Gastrocnemius medialis (tissue), 4 donors: ENCODE data around the gene TANK. TPM values are rescaled to one million over a fixed set of nuclear protein-coding genes. Genes with fewer than 3 reads are reported as not detected.

Source experiments
- ATAC-seq, 2 donors: fragments of 150-250 bp; one replicate each; pipeline ENCODE4 v1.9.1; 2016
- DNase-seq, 2 donors: peaks; one replicate each; pipeline ENCODE4 v3.0.0-alpha.2; 2019
- H3K27ac ChIP-seq, 4 donors: fragments of 200-600 bp; sonication (generic); 1 replicate in 1 of 4; 2 replicates in 3 of 4; pipeline ENCODE4 v1.5.1; 2016 to 2018; ENCODE audit warnings: mild to moderate bottlenecking in 2 of 4, moderate library complexity in 1 of 4
- H3K27me3 ChIP-seq, 3 donors: fragments of 200-600 bp; sonication (generic) in 2 of 3; 1 replicate in 1 of 3; 2 replicates in 2 of 3; pipeline versions ENCODE4 v1.5.1 to v1.6.0; 2016 to 2019; ENCODE audit warnings: mild to moderate bottlenecking in 1 of 3, moderate library complexity in 1 of 3
- H3K36me3 ChIP-seq, 2 donors: fragments of 200-600 bp; sonication (generic) in 1 of 2; one replicate each; pipeline ENCODE4 v1.5.1; 2017 to 2018
- H3K4me1 ChIP-seq, 2 donors: fragments of 200-600 bp; sonication (generic) in 1 of 2; one replicate each; pipeline ENCODE4 v1.5.1; 2016 to 2017; ENCODE audit warnings: mild to moderate bottlenecking in 2 of 2
- H3K4me3 ChIP-seq, 4 donors: fragments of 200-600 bp; sonication (generic) in 3 of 4; 1 replicate in 1 of 4; 2 replicates in 3 of 4; pipeline ENCODE4 v1.5.1; 2016 to 2019; ENCODE audit warnings: mild to moderate bottlenecking in 2 of 4
- H3K9me3 ChIP-seq, 3 donors: fragments of 200-600 bp; sonication (generic) in 2 of 3; 1 replicate in 1 of 3; 2 replicates in 2 of 3; pipeline ENCODE4 v1.5.1; 2016 to 2019
- CTCF ChIP-seq, 5 experiments: fragments of 450-650 bp in 3 of 5; fragments of 200-600 bp in 2 of 5; sonication (generic) in 2 of 5; IDR thresholded peaks in 4 of 5; conservative IDR thresholded peaks in 1 of 5; 1 replicate in 4 of 5; 2 replicates in 1 of 5; pipeline ENCODE4 v1.5.1; 2016 to 2019; ENCODE audit warnings: antibody characterized with exemption in 5 of 5, mild to moderate bottlenecking in 3 of 5, moderate library complexity in 3 of 5
- POLR2A ChIP-seq, 2 donors: fragments of 450-650 bp; IDR thresholded peaks; one replicate each; pipeline ENCODE4 v1.6.1; 2017; ENCODE audit warnings: antibody characterized with exemption in 2 of 2, mild to moderate bottlenecking in 2 of 2, moderate library complexity in 2 of 2
- in situ Hi-C, 4 donors: fragments of 200-750 bp; cut with MboI; loops; one replicate each; pipeline versions ENCODE4 v1.15.0 to v1.8.0; 2017; ENCODE audit warnings: low sequenced_read_pairs in 4 of 4
- intact Hi-C: fragments of 100-400 bp; cut with DNase I; formaldehyde crosslinking; loops from one replicate; pipeline ENCODE4 v1.15.1; 2023; ENCODE audit warnings: low total_unique reads
- total RNA-seq, 4 donors: library from RNA; depleted of rRNA; stranded (reverse); fragments of >200 nt; gene quantifications; one replicate each; pipeline versions ENCODE4 v1.1.0 to v1.2.3, GENCODE V29; 2016

Gene TANK
- total RNA-seq, 4 donors from 2014 or later: 70.3 to 103 (median 86.0) TPM

GRCh38 chr2:161219211-161219610, 59.0 kb downstream of the TANK start:
- in situ Hi-C loops: loop anchor here in 1 of 4 donors (10.0 kb wide), 1 partner anchor 46 kb away; no protein-coding TSS in a partner anchor
- peaks cover 0 to 2% of the 10 kb centered on the region in 2 donors for H3K36me3 ChIP-seq

GRCh38 chr2:161223139-161223732, 63.0 kb downstream of the TANK start:
- peak in 1 of 2 donors; percentile 33 for ATAC-seq
- H3K27me3 ChIP-seq: no peaks in the 10 kb centered on the region
- TF ChIP-seq POLR2A (IDR thresholded peaks at IDR 0.05) (no peak), CTCF (IDR thresholded peaks at IDR 0.05 in 4 of 5, conservative IDR thresholded peaks at IDR 0.05 in 1 of 5) (peak; percentile 62 to 74 (median 71))
- intact Hi-C loops: loop anchor here (1.0 kb wide), 1 partner anchor 50 kb away; no protein-coding TSS in a partner anchor
- no peak overlapping the region for H3K27ac ChIP-seq
- H3K4me1 ChIP-seq: no peaks in the 10 kb centered on the region
- DNase-seq: no peak
- in situ Hi-C loops: loop anchor here in 2 of 4 donors (10.0 kb wide), 1 partner anchor 52 kb away; no protein-coding TSS in a partner anchor
- H3K36me3 ChIP-seq: peaks cover 2 to 25% of the 10 kb centered on the region in 2 donors
- no peaks in the 10 kb centered on the region for H3K9me3 ChIP-seq
- H3K4me3 ChIP-seq: no peak overlapping the region

More at GRCh38 chr2:161219211-161219610, 59.0 kb downstream of the TANK start:
- H3K4me3 ChIP-seq: no peak overlapping the region
- no peak for DNase-seq
- no peak overlapping the region for H3K27ac ChIP-seq
- intact Hi-C loops: no loop called here
- H3K27me3 ChIP-seq: no peaks in the 10 kb centered on the region
- no peaks in the 10 kb centered on the region for H3K4me1 ChIP-seq
- ATAC-seq: no peak
- TF ChIP-seq CTCF (IDR thresholded peaks at IDR 0.05 in 4 of 5, conservative IDR thresholded peaks at IDR 0.05 in 1 of 5): no peak
- no peak for TF ChIP-seq POLR2A (IDR thresholded peaks at IDR 0.05)
- no peaks in the 10 kb centered on the region for H3K9me3 ChIP-seq

- Histone ChIP-seq H3K36me3 (peaks cover 2 to 39% of the 10 kb centered on the region in 2 donors), H3K9me3 (no peaks in the 10 kb centered on the region), H3K27me3 (no peaks in the 10 kb centered on the region), H3K4me3 (no peak overlapping the region), H3K27ac (peak overlapping the region in 1 of 4 donors; percentile 6), H3K4me1 (peaks cover 14 to 23% of the 10 kb centered on the region in 2 donors)
- intact Hi-C loops: no loop called here
- DNase-seq (no peak), ATAC-seq (peak; percentile 73 to 96)
- in situ Hi-C loops: loop anchor here in 2 of 4 donors (10.0 kb wide), 1 partner anchor 46 kb away; no protein-coding TSS in a partner anchor
- TF ChIP-seq CTCF (IDR thresholded peaks at IDR 0.05 in 4 of 5, conservative IDR thresholded peaks at IDR 0.05 in 1 of 5) (no peak), POLR2A (IDR thresholded peaks at IDR 0.05) (no peak)
Measured at GRCh38 chr2:161228511-161229240, 68.4 kb downstream of the TANK start.

GRCh38 chr2:161230959-161231358, 70.7 kb downstream of the TANK start:
- Histone ChIP-seq H3K27ac (peak overlapping the region; percentile 35 to 58 (median 54)), H3K4me3 (no peak overlapping the region), H3K36me3 (peaks cover 0 to 23% of the 10 kb centered on the region in 2 donors), H3K9me3 (no peaks in the 10 kb centered on the region), H3K4me1 (peaks cover 14 to 23% of the 10 kb centered on the region in 2 donors), H3K27me3 (no peaks in the 10 kb centered on the region)
- intact Hi-C loops: no loop called here
- ATAC-seq: peak; percentile 76 to 92
- in situ Hi-C loops: no loop called here
- TF ChIP-seq POLR2A (IDR thresholded peaks at IDR 0.05): peak in 1 of 2 donors; percentile 34
- TF ChIP-seq CTCF (IDR thresholded peaks at IDR 0.05 in 4 of 5, conservative IDR thresholded peaks at IDR 0.05 in 1 of 5): no peak
- peak in 1 of 2 donors; percentile 19 for DNase-seq
